ENCODE measurements around the gene ELOVL7. TPM values are rescaled to one million over a fixed set of nuclear protein-coding genes. Genes with fewer than 3 reads are reported as not detected.

The ELOVL7 gene
- total RNA-seq, 1 donor from 2014 or later, result 0.59 TPM

- H3K36me3 Mint-ChIP-seq (ENCODE audit: unreplicated experiment), result no peaks in the 10 kb centered on the region
- H3K9me3 Mint-ChIP-seq (ENCODE audit: unreplicated experiment), result no peaks in the 10 kb centered on the region
- DNase-seq, result no peak
- TF ChIP-seq, protein P1, sequence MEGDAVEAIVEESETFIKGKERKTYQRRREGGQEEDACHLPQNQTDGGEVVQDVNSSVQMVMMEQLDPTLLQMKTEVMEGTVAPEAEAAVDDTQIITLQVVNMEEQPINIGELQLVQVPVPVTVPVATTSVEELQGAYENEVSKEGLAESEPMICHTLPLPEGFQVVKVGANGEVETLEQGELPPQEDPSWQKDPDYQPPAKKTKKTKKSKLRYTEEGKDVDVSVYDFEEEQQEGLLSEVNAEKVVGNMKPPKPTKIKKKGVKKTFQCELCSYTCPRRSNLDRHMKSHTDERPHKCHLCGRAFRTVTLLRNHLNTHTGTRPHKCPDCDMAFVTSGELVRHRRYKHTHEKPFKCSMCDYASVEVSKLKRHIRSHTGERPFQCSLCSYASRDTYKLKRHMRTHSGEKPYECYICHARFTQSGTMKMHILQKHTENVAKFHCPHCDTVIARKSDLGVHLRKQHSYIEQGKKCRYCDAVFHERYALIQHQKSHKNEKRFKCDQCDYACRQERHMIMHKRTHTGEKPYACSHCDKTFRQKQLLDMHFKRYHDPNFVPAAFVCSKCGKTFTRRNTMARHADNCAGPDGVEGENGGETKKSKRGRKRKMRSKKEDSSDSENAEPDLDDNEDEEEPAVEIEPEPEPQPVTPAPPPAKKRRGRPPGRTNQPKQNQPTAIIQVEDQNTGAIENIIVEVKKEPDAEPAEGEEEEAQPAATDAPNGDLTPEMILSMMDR (IDR thresholded peaks at IDR 0.05; ENCODE audit: partially characterized antibody, unreplicated experiment), result no peak
- H3K27me3 Mint-ChIP-seq (ENCODE audit: unreplicated experiment), result no peaks in the 10 kb centered on the region
- H3K4me1 Mint-ChIP-seq (ENCODE audit: low read depth, unreplicated experiment), result peaks cover 2% of the 10 kb centered on the region
- H3K27ac Mint-ChIP-seq (ENCODE audit: unreplicated experiment), result no peak overlapping the region
- H3K4me3 Mint-ChIP-seq (ENCODE audit: unreplicated experiment), result no peak overlapping the region
Measured at GRCh38 chr5:60806591-60807243, 37.4 kb downstream of the ELOVL7 start.

- H3K27ac Mint-ChIP-seq (ENCODE audit: unreplicated experiment), result no peak overlapping the region
- no peak overlapping the region for H3K4me3 Mint-ChIP-seq (ENCODE audit: unreplicated experiment)
- no peak for DNase-seq
- TF ChIP-seq, protein P1 (IDR thresholded peaks at IDR 0.05; ENCODE audit: partially characterized antibody, unreplicated experiment), result no peak
- H3K36me3 Mint-ChIP-seq (ENCODE audit: unreplicated experiment), result no peaks in the 10 kb centered on the region
- H3K27me3 Mint-ChIP-seq (ENCODE audit: unreplicated experiment), result no peaks in the 10 kb centered on the region
- H3K4me1 Mint-ChIP-seq (ENCODE audit: low read depth, unreplicated experiment), result peaks cover 2% of the 10 kb centered on the region
- no peaks in the 10 kb centered on the region for H3K9me3 Mint-ChIP-seq (ENCODE audit: unreplicated experiment)
Measured at GRCh38 chr5:60805463-60805862, 38.6 kb downstream of the ELOVL7 start.

- TF ChIP-seq, protein P1 (IDR thresholded peaks at IDR 0.05; ENCODE audit: partially characterized antibody, unreplicated experiment), result no peak
- H3K9me3 Mint-ChIP-seq (ENCODE audit: unreplicated experiment), result no peaks in the 10 kb centered on the region
- DNase-seq, result no peak
- H3K4me1 Mint-ChIP-seq (ENCODE audit: low read depth, unreplicated experiment), result peaks cover 2% of the 10 kb centered on the region
- no peaks in the 10 kb centered on the region for H3K36me3 Mint-ChIP-seq (ENCODE audit: unreplicated experiment)
- no peak overlapping the region for H3K4me3 Mint-ChIP-seq (ENCODE audit: unreplicated experiment)
- H3K27me3 Mint-ChIP-seq (ENCODE audit: unreplicated experiment), result no peaks in the 10 kb centered on the region
- H3K27ac Mint-ChIP-seq (ENCODE audit: unreplicated experiment), result no peak overlapping the region
Measured at GRCh38 chr5:60803712-60804111, 40.4 kb downstream of the ELOVL7 start.

DNA sequence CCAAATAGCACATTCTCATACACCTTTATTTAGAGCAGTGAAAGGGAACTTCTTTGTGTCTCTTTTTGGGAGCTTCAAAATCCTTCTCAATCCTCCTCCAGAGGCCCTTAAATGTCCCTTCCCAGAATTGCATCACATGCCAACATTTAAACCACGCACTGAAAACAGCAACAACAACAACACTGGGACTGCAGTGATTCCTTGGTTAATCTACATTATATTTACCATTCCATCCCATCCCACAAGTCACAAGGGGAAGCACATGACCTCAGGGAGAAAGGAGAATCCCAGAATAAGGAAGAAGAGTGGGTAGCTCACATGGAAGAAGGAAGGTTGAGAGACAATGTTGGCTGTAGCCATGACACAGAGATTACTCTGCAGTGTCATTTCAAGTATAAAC is 41.1 kb downstream of the ELOVL7 start:
- peaks cover 2% of the 10 kb centered on the region for H3K4me1 Mint-ChIP-seq (ENCODE audit: low read depth, unreplicated experiment)
- DNase-seq, result no peak
- H3K27me3 Mint-ChIP-seq (ENCODE audit: unreplicated experiment), result no peaks in the 10 kb centered on the region
- no peak overlapping the region for H3K4me3 Mint-ChIP-seq (ENCODE audit: unreplicated experiment)
- H3K36me3 Mint-ChIP-seq (ENCODE audit: unreplicated experiment), result no peaks in the 10 kb centered on the region
- no peaks in the 10 kb centered on the region for H3K9me3 Mint-ChIP-seq (ENCODE audit: unreplicated experiment)
- TF ChIP-seq, protein P1 (IDR thresholded peaks at IDR 0.05; ENCODE audit: partially characterized antibody, unreplicated experiment), result no peak
- H3K27ac Mint-ChIP-seq (ENCODE audit: unreplicated experiment), result no peak overlapping the region

- Mint-ChIP-seq H3K9me3 (ENCODE audit: unreplicated experiment) (no peaks in the 10 kb centered on the region), H3K36me3 (ENCODE audit: unreplicated experiment) (no peaks in the 10 kb centered on the region), H3K27ac (ENCODE audit: unreplicated experiment) (no peak overlapping the region), H3K27me3 (ENCODE audit: unreplicated experiment) (no peaks in the 10 kb centered on the region), H3K4me3 (ENCODE audit: unreplicated experiment) (no peak overlapping the region), H3K4me1 (ENCODE audit: low read depth, unreplicated experiment) (peaks cover 2% of the 10 kb centered on the region)
- DNase-seq, result no peak
- TF ChIP-seq, protein P1 (IDR thresholded peaks at IDR 0.05; ENCODE audit: partially characterized antibody, unreplicated experiment), result no peak
Measured at GRCh38 chr5:60802226-60802625, 41.8 kb downstream of the ELOVL7 start.
